Esophagus squamous epithelium (tissue), 5 donors: ENCODE results near the gene RFC4. TPM values are rescaled to one million over a fixed set of nuclear protein-coding genes. Genes with fewer than 3 reads are reported as not detected.
A peak's percentile ranks its signal among the peaks of the same experiment; 100 is the strongest.
"Not testable (repeated sequence)": the region's sequence is repeated elsewhere in the genome, so short reads cannot be mapped to it uniquely, and the experiment has no call there.

Experiments
- DNase-seq: peaks from one replicate; lab custom pipeline; 2025; lab: John Stamatoyannopoulos, UW
- H3K27ac ChIP-seq, 4 donors: fragments of 200-600 bp; sonication (generic); one replicate each; pipeline ENCODE4 v1.5.1; 2016 to 2019; ENCODE audit warnings: mild to moderate bottlenecking in 1 of 4
- H3K27me3 ChIP-seq, 4 donors: fragments of 200-600 bp; sonication (generic); 1 replicate in 3 of 4; 2 replicates in 1 of 4; pipeline versions ENCODE4 v1.5.1 to v1.6.0; 2017 to 2021; ENCODE audit warnings: antibody characterized with exemption in 1 of 4
- H3K36me3 ChIP-seq, 3 donors: fragments of 200-600 bp; sonication (generic); one replicate each; pipeline ENCODE4 v1.5.1; 2016 to 2019
- H3K4me1 ChIP-seq, 3 donors: fragments of 200-600 bp; sonication (generic); one replicate each; pipeline ENCODE4 v1.5.1; 2017 to 2019
- H3K4me3 ChIP-seq, 4 donors: fragments of 200-600 bp; sonication (generic); 1 replicate in 3 of 4; 2 replicates in 1 of 4; pipeline ENCODE4 v1.5.1; 2016 to 2019; ENCODE audit warnings: mild to moderate bottlenecking in 2 of 4, moderate library complexity in 1 of 4
- H3K9me3 ChIP-seq, 3 donors: fragments of 200-600 bp; sonication (generic); one replicate each; pipeline ENCODE4 v1.5.1; 2016 to 2019
- CTCF ChIP-seq, 6 experiments: fragments of 450-650 bp in 4 of 6; fragments of 200-600 bp in 2 of 6; sonication (generic) in 2 of 6; IDR thresholded peaks; one replicate each; pipeline ENCODE4 v1.5.1; 2016 to 2019; ENCODE audit warnings: antibody characterized with exemption in 6 of 6, mild to moderate bottlenecking in 4 of 6, moderate library complexity in 4 of 6
- POLR2A ChIP-seq, 4 donors: fragments of 450-650 bp; IDR thresholded peaks; one replicate each; pipeline ENCODE4 v1.6.1; 2017; ENCODE audit warnings: antibody characterized with exemption in 4 of 4, mild to moderate bottlenecking in 4 of 4, moderate library complexity in 3 of 4
- WGBS, 2 donors: methylation state at CpG; one replicate each; pipeline ENCODE4 v1.1.5; 2018; 5-methylcytosine and 5-hydroxymethylcytosine counted together
- intact Hi-C: fragments of 100-400 bp; cut with DNase I; formaldehyde crosslinking; loops from one replicate; pipeline ENCODE4 v1.15.0; 2022
- total RNA-seq, 4 donors: library from RNA; depleted of rRNA; stranded (reverse); fragments of >200 nt; gene quantifications; one replicate each; pipeline ENCODE4 v1.1.0, GENCODE V29; 2016
- donor health status: DM: yes; HTN: yes; CAD: no.

Gene RFC4
- total RNA-seq, 4 donors from 2014 or later = 6.6 to 23.5 (median 15.9) TPM

DNA sequence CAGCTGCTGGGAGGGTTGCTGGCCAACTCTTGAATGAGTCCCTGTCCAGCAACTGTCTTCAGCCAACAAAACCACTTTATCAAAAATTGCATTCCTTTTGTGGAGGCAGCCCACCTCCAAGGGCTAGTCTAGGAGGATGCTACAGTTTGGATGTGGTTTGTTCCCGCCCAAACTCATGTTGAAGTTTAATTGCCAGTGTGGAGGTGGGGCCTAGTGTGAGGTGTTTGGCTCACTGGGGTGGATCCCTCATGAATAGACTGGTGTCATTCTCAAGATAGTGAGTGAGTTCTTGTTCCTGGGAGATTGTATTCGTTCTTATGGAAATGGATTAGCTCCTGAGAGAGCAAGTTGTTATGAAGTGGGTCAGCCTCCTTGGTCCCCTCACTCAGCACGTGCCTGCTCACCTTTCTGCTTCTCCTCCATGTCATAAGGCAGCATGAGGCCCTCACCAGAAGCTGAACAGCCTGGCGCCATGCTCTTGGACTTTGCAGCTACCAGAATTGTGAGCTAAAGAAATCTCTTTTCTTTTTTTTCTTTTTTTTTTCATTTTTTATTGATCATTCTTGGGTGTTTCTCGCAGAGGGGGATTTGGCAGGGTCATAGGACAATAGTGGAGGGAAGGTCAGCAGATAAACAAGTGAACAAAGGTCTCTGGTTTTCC, 4.2 kb upstream of the RFC4 start:
- Histone ChIP-seq H3K27me3 (peaks cover 0 to 26% (median 0%) of the 10 kb centered on the region in 4 donors), H3K4me3 (no peak overlapping the region), H3K27ac (no peak overlapping the region), H3K4me1 (peaks cover 4 to 24% (median 6%) of the 10 kb centered on the region in 3 donors), H3K9me3 (no peaks in the 10 kb centered on the region), H3K36me3 (no peaks in the 10 kb centered on the region)
- intact Hi-C loops = no loop called here
- DNase-seq = no peak
- TF ChIP-seq CTCF (IDR thresholded peaks at IDR 0.05) = no peak
- no peak for TF ChIP-seq POLR2A (IDR thresholded peaks at IDR 0.05)
- WGBS, 2 donors = 85 to 86% methylated on average over 4 of the region's 5 CpGs

GRCh38 chr3:186807231-186807630, 949 bp upstream of the RFC4 start:
- no peak for DNase-seq
- intact Hi-C loops = no loop called here
- peak overlapping the region in 3 of 4 donors; percentile 78 to 81 (median 80) for H3K4me3 ChIP-seq
- H3K36me3 ChIP-seq = peaks cover 0 to 14% (median 3%) of the 10 kb centered on the region in 3 donors
- TF ChIP-seq POLR2A (IDR thresholded peaks at IDR 0.05) (no peak), CTCF (IDR thresholded peaks at IDR 0.05) (no peak)
- 26 to 29% methylated on average over 5 of the region's 5 CpGs for WGBS, 2 donors
- peaks cover 0 to 6% (median 0%) of the 10 kb centered on the region in 4 donors for H3K27me3 ChIP-seq
- no peaks in the 10 kb centered on the region for H3K9me3 ChIP-seq
- peaks cover 4 to 35% (median 10%) of the 10 kb centered on the region in 3 donors for H3K4me1 ChIP-seq
- peak overlapping the region in 3 of 4 donors; percentile 90 to 94 (median 92) for H3K27ac ChIP-seq

DNA sequence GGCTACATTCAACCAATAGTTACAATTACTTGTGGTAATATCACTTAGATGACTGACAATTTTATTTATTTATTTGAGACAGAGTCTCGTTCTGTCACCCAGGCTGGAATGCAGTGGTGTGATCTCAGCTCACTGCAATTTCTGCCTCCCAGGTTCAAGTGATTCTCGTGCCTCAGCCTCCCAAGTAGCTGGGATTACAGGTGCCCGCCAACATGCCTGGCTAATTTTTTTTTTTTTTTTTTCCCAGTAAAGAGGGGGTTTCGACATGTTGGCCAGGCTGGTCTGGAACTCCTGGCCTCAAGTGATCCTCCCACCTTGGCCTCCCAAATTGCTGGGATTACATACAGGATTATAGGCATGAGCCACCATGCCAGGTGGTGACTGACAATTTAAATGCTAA, 2.8 kb downstream of the RFC4 start:
- H3K27me3 ChIP-seq, H3K27ac ChIP-seq, H3K9me3 ChIP-seq, intact Hi-C loops, H3K4me3 ChIP-seq, DNase-seq: not testable (repeated sequence)
- 88 to 95% methylated on average over 4 of the region's 4 CpGs for WGBS, 2 donors
- H3K4me1 ChIP-seq = peaks cover 4 to 27% (median 10%) of the 10 kb centered on the region in 3 donors
- H3K36me3 ChIP-seq = peaks cover 0 to 34% (median 7%) of the 10 kb centered on the region in 3 donors

DNA sequence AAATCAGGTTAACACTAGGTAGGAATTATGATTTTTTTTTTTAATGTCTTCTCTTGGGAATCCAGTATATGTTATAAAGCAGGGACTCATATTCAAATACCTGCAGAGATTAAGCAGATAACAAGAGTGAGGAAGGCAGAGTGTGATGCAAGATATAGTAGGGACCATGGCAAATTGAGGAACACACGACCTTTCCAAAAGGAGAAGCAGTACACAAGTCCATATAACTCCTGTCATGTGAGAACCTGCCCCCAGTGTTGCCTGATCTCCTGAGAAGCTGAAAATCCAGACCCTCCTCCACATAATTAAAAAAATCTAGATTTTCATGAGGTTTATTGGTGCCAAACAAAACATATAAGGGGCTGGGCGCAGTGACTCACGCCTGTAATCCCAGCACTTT, 3.6 kb downstream of the RFC4 start:
- DNase-seq = no peak
- Histone ChIP-seq H3K4me3 (no peak overlapping the region), H3K9me3 (no peaks in the 10 kb centered on the region), H3K4me1 (peaks cover 4 to 25% (median 10%) of the 10 kb centered on the region in 3 donors), H3K36me3 (peaks cover 0 to 41% (median 7%) of the 10 kb centered on the region in 3 donors), H3K27ac (no peak overlapping the region), H3K27me3 (no peaks in the 10 kb centered on the region)
- WGBS, 2 donors = 76 to 90% methylated on average over 3 of the region's 3 CpGs
- no peak for TF ChIP-seq POLR2A (IDR thresholded peaks at IDR 0.05)
- intact Hi-C loops = no loop called here

DNA sequence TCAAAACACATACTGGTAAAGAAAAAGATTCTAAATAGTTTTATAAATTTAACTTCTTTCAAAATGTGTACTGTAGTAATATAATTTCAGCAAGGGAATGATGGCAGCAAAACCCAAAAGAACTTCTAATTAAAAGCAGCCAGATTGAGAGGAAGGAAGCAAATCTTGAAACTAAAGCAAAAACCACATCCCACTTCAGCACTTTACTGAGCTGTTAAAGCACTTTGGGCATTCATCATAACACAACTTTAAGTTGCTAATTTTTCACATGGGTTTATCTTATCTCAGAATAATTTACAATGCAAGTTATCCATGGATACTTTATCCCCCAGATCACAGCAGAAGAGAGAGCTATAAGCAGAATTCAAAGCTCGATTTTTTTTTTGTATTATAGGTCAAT, 6.0 kb downstream of the RFC4 start:
- Histone ChIP-seq H3K4me3 (no peak overlapping the region), H3K36me3 (peaks cover 0 to 63% (median 14%) of the 10 kb centered on the region in 3 donors), H3K9me3 (no peaks in the 10 kb centered on the region), H3K27me3 (no peaks in the 10 kb centered on the region), H3K4me1 (peaks cover 0 to 9% (median 3%) of the 10 kb centered on the region in 3 donors), H3K27ac (no peak overlapping the region)
- intact Hi-C loops = no loop called here
- no peak for TF ChIP-seq CTCF (IDR thresholded peaks at IDR 0.05)
- no peak for DNase-seq
- 68 to 94% methylated on average over 1 of the region's 1 CpG for WGBS, 2 donors

GRCh38 chr3:186798239-186798874, 7.9 kb downstream of the RFC4 start:
- intact Hi-C loops = no loop called here
- DNase-seq = no peak
- H3K27me3 ChIP-seq = no peaks in the 10 kb centered on the region
- no peak overlapping the region for H3K4me3 ChIP-seq
- TF ChIP-seq POLR2A (IDR thresholded peaks at IDR 0.05) = no peak
- no peak for TF ChIP-seq CTCF (IDR thresholded peaks at IDR 0.05)
- no peak overlapping the region for H3K27ac ChIP-seq
- H3K36me3 ChIP-seq = peaks cover 0 to 75% (median 14%) of the 10 kb centered on the region in 3 donors
- H3K4me1 ChIP-seq = no peaks in the 10 kb centered on the region
- 77 to 79% methylated on average over 3 of the region's 3 CpGs for WGBS, 2 donors
- no peaks in the 10 kb centered on the region for H3K9me3 ChIP-seq
